ENCODE measurements around the gene TMEM87B.

Gene TMEM87B

GRCh38 chr2:112077814-112078213, 22.7 kb downstream of the TMEM87B start:
- no peak for TF ChIP-seq CTCF (IDR thresholded peaks at IDR 0.05; ENCODE audit: low read depth, low read length, missing control alignments)
- DNase-seq (ENCODE audit: low read depth) = no peak
- in situ Hi-C loops (cut with HindIII; ENCODE audit: low sequenced_read_pairs) = no loop called here
- H3K4me3 ChIP-seq (ENCODE audit: low read depth, low read length) = no peak overlapping the region

- H3K4me3 ChIP-seq (ENCODE audit: low read depth, low read length) = no peak overlapping the region
- DNase-seq (ENCODE audit: low read depth) = no peak
- no peak for TF ChIP-seq CTCF (IDR thresholded peaks at IDR 0.05; ENCODE audit: low read depth, low read length, missing control alignments)
- in situ Hi-C loops (cut with HindIII; ENCODE audit: low sequenced_read_pairs) = no loop called here
Observed at GRCh38 chr2:112081262-112081661, 26.2 kb downstream of the TMEM87B start.

GRCh38 chr2:112084689-112085374, 29.8 kb downstream of the TMEM87B start:
- no peak for DNase-seq (ENCODE audit: low read depth)
- in situ Hi-C loops (cut with HindIII; ENCODE audit: low sequenced_read_pairs) = no loop called here
- TF ChIP-seq CTCF (IDR thresholded peaks at IDR 0.05; ENCODE audit: low read depth, low read length, missing control alignments) = no peak
- H3K4me3 ChIP-seq (ENCODE audit: low read depth, low read length) = no peak overlapping the region

GRCh38 chr2:112085375-112085730, 30.3 kb downstream of the TMEM87B start:
- in situ Hi-C loops (cut with HindIII; ENCODE audit: low sequenced_read_pairs) = no loop called here
- H3K4me3 ChIP-seq (ENCODE audit: low read depth, low read length) = no peak overlapping the region
- no peak for TF ChIP-seq CTCF (IDR thresholded peaks at IDR 0.05; ENCODE audit: low read depth, low read length, missing control alignments)
- DNase-seq (ENCODE audit: low read depth) = no peak

GRCh38 chr2:112085916-112086669, 31.0 kb downstream of the TMEM87B start:
- TF ChIP-seq CTCF (IDR thresholded peaks at IDR 0.05; ENCODE audit: low read depth, low read length, missing control alignments) = no peak
- in situ Hi-C loops (cut with HindIII; ENCODE audit: low sequenced_read_pairs) = no loop called here
- DNase-seq (ENCODE audit: low read depth) = no peak
- H3K4me3 ChIP-seq (ENCODE audit: low read depth, low read length) = no peak overlapping the region

GRCh38 chr2:112087346-112088020, 32.4 kb downstream of the TMEM87B start:
- H3K4me3 ChIP-seq (ENCODE audit: low read depth, low read length) = no peak overlapping the region
- no peak for TF ChIP-seq CTCF (IDR thresholded peaks at IDR 0.05; ENCODE audit: low read depth, low read length, missing control alignments)
- no peak for DNase-seq (ENCODE audit: low read depth)
- in situ Hi-C loops (cut with HindIII; ENCODE audit: low sequenced_read_pairs) = no loop called here

All from astrocyte of the cerebellum (primary cell).